K562 (cell line): Measurements from ENCODE around the gene CSTPP1. TPM values are rescaled to one million over a fixed set of nuclear protein-coding genes. Genes with fewer than 3 reads are reported as not detected.
A peak's percentile ranks its signal among the peaks of the same experiment; 100 is the strongest.

ENCODE experiments used
- KDM5B ChIP-seq: fragments of 200-600 bp; sonication (generic); IDR thresholded peaks from 2 replicates; pipeline ENCODE4 v1.6.1; 2012; ENCODE audit warnings: low read depth, mild to moderate bottlenecking, moderate library complexity, low read length, control low read depth, inconsistent platforms; ENCODE audit not compliant: insufficient replicate concordance
- MCM3 ChIP-seq: fragments of 450-650 bp; IDR thresholded peaks from 2 replicates; pipeline ENCODE4 v1.6.1; 2016
- MYC ChIP-seq, 2 experiments: fragments of 250-450 bp in 1 of 2; sonication (Bioruptor Pico) in 1 of 2; IDR thresholded peaks; 2 replicates each; pipeline versions ENCODE4 v1.5.1 to v1.6.1; 2012 to 2021; ENCODE audit warnings: low read depth in 2 of 2, borderline replicate concordance in 1 of 2, improper control_type of control experiment in 1 of 2, low read length in 1 of 2, mild to moderate bottlenecking in 1 of 2, moderate library complexity in 1 of 2
- NBN ChIP-seq: fragments of 450-650 bp; IDR thresholded peaks from 2 replicates; pipeline ENCODE4 v1.6.1; 2016; ENCODE audit warnings: low read depth, mild to moderate bottlenecking
- RCOR1 ChIP-seq, 2 experiments: IDR thresholded peaks; 2 replicates each; pipeline ENCODE4 v1.6.1; 2012; ENCODE audit warnings: low read depth in 2 of 2, low read length in 2 of 2, borderline replicate concordance in 1 of 2, improper control_type of control experiment in 1 of 2
- SIN3B ChIP-seq: fragments of 450-650 bp; IDR thresholded peaks from 2 replicates; pipeline ENCODE4 v1.6.1; 2017; ENCODE audit warnings: low read depth, mild to moderate bottlenecking, moderate library complexity
- SMARCB1 ChIP-seq: IDR thresholded peaks from 2 replicates; pipeline ENCODE4 v1.6.1; 2011; ENCODE audit warnings: improper control_type of control experiment, low read depth; ENCODE audit not compliant: insufficient read length
- SMARCE1 ChIP-seq: fragments of 450-650 bp; IDR thresholded peaks from 2 replicates; pipeline ENCODE4 v1.7.1; 2016; ENCODE audit warnings: mild to moderate bottlenecking
- TEAD1 ChIP-seq, 2 experiments: fragments of 450-650 bp in 1 of 2; sonication (generic) in 1 of 2; formaldehyde crosslinking; IDR thresholded peaks; 2 replicates each; pipeline versions ENCODE4 v1.4.0 to v1.8.0; 2020 to 2022; ENCODE audit warnings: mild to moderate bottlenecking in 2 of 2, missing genetic modification reagents in 1 of 2
- TRIM24 ChIP-seq, 2 experiments: fragments of 450-650 bp; IDR thresholded peaks; 2 replicates each; pipeline ENCODE4 v1.6.1; 2016
- ZNF41 ChIP-seq: fragments of 250-450 bp; sonication (Bioruptor Pico); conservative IDR thresholded peaks from 2 replicates; pipeline ENCODE4 v1.4.0; 2020; ENCODE audit warnings: mild to moderate bottlenecking
- polyA plus RNA-seq, 8 experiments: library from polyadenylated mRNA; depleted of rRNA in 4 of 8; stranded (reverse) in 5 of 8; unstranded in 3 of 8; fragments of >200 nt; fragmentation: Nextera tagmentation in 2 of 8; fragmentation: Illumina TruSeq in 1 of 8; extraction: Ambion mirVana in 2 of 8; extraction: Trizol in 1 of 8; gene quantifications; 2 replicates each; pipeline versions ENCODE4 v1.2.1 to v1.2.3, GENCODE V29; 2011 to 2014; ENCODE audit warnings: inconsistent platforms in 1 of 8, missing spikeins in 1 of 8
- total RNA-seq, 7 experiments: library from RNA; depleted of rRNA in 6 of 7; stranded (reverse); fragments of >200 nt in 6 of 7; fragmentation: Illumina TruSeq in 2 of 7; extraction: Trizol in 2 of 7; gene quantifications; 2 replicates each; pipeline versions ENCODE4 v1.2.1 to v1.2.3, GENCODE V29; 2011 to 2021; ENCODE audit warnings: low replicate concordance in 1 of 7
- TF ChIP-seq, protein P1 (sequence below): sonication (generic); formaldehyde crosslinking; IDR thresholded peaks from 2 replicates; pipeline ENCODE4 v1.8.1; 2023; ENCODE audit warnings: mild to moderate bottlenecking, missing genetic modification reagents
- TF ChIP-seq, protein P2 (sequence below): fragments of 250-450 bp; sonication (Bioruptor Pico); IDR thresholded peaks from 2 replicates; pipeline ENCODE4 v1.5.1; 2021; ENCODE audit warnings: mild to moderate bottlenecking
- TF ChIP-seq, protein P3 (sequence below), 2 experiments: IDR thresholded peaks; 2 replicates each; pipeline ENCODE4 v1.6.1; 2011; ENCODE audit warnings: borderline replicate concordance in 1 of 2, control low read depth in 1 of 2, low read depth in 1 of 2, low read length in 1 of 2, mild to moderate bottlenecking in 1 of 2, mixed read lengths in 1 of 2, moderate library complexity in 1 of 2; ENCODE audit not compliant: insufficient read depth in 1 of 2, insufficient read length in 1 of 2, poor library complexity in 1 of 2, severe bottlenecking in 1 of 2; ENCODE audit errors: extremely low read depth in 1 of 2
- TF ChIP-seq, protein P4 (sequence below): fragments of 150-350 bp; IDR thresholded peaks from 2 replicates; pipeline ENCODE4 v1.6.1; 2014; ENCODE audit warnings: low read depth, mild to moderate bottlenecking, low read length, borderline replicate concordance
- TF ChIP-seq, protein P5 (sequence below): fragments of 250-450 bp; sonication (Bioruptor Pico); IDR thresholded peaks from 2 replicates; pipeline ENCODE4 v1.4.0; 2020; ENCODE audit warnings: mild to moderate bottlenecking, moderate library complexity, borderline replicate concordance

CSTPP1 gene
- total and polyA plus RNA-seq, 9 of the 15 experiments (the other 6 are each of a cell fraction or from before 2014, with no cell fraction given), result 6.5 to 17.8 (median 9.2) TPM

DNA sequence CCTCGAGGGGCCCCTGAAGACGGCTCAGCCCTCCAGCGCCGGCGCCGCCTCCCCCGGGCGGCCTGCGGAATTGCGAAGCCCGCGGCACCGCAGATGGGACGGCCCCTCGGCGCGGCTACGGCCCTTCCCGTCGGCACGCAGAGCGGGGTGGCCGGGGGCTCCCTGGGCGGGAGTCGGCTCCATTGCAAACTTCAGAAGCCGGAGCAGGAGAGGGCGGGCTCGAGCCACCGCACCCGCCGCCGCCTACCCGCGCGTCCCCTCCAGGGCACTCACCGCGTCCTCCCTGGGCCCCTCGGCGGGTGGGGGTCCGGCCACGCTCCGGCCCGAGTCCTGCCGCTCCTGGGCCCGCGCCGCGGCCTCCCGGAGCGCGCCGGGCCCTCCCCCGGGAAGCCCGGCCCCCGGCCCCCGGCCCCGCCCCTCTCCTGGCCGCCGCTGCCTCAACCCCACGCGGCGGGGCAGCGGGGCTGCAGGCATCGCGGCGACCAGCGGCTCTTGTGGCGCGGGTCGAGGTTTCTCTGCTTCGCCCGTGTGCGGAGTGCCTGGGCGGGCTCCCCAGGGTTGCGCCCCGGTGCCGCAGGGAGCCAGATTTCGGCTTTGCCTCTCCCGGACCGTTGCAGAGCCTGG, 249.6 kb downstream of the CSTPP1 start, which contains the start of gene PACSIN3 (continued):
- TF ChIP-seq, protein P1, sequence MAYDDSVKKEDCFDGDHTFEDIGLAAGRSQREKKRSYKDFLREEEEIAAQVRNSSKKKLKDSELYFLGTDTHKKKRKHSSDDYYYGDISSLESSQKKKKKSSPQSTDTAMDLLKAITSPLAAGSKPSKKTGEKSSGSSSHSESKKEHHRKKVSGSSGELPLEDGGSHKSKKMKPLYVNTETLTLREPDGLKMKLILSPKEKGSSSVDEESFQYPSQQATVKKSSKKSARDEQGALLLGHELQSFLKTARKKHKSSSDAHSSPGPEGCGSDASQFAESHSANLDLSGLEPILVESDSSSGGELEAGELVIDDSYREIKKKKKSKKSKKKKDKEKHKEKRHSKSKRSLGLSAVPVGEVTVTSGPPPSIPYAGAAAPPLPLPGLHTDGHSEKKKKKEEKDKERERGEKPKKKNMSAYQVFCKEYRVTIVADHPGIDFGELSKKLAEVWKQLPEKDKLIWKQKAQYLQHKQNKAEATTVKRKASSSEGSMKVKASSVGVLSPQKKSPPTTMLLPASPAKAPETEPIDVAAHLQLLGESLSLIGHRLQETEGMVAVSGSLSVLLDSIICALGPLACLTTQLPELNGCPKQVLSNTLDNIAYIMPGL (CRISPR knock-in tag), result peak; percentile 62; the same call in 1 of the 2 replicates
- TF ChIP-seq, protein P2, sequence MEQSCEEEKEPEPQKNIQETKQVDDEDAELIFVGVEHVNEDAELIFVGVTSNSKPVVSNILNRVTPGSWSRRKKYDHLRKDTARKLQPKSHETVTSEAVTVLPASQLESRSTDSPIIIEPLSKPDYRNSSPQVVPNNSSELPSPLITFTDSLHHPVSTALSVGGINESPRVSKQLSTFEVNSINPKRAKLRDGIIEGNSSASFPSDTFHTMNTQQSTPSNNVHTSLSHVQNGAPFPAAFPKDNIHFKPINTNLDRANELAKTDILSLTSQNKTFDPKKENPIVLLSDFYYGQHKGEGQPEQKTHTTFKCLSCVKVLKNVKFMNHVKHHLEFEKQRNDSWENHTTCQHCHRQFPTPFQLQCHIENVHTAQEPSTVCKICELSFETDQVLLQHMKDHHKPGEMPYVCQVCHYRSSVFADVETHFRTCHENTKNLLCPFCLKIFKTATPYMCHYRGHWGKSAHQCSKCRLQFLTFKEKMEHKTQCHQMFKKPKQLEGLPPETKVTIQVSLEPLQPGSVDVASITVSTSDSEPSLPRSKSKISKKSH (CRISPR knock-in tag), result no peak
- TF ChIP-seq MCM3 (no peak), RCOR1 (IDR thresholded peaks at IDR 0.05; ENCODE audit: borderline replicate concordance in 1 of 2, low read depth in 2 of 2, low read length in 2 of 2) (no peak), KDM5B (no peak), TEAD1 (CRISPR knock-in tag; IDR thresholded peaks at IDR 0.05) (no peak), MYC (IDR thresholded peaks at IDR 0.05; ENCODE audit: low read depth, low read length) (no peak), MYC (CRISPR knock-in tag; IDR thresholded peaks at IDR 0.05; ENCODE audit: borderline replicate concordance, low read depth) (0 out of 2 replicates have a peak, but pooled peaks have one; percentile 38), SMARCE1 (no peak), ZNF41 (CRISPR knock-in tag) (no peak), NBN (no peak), SMARCB1 (no peak), SIN3B (no peak), TRIM24 (IDR thresholded peaks at IDR 0.05) (no peak)
- TF ChIP-seq, protein P3, sequence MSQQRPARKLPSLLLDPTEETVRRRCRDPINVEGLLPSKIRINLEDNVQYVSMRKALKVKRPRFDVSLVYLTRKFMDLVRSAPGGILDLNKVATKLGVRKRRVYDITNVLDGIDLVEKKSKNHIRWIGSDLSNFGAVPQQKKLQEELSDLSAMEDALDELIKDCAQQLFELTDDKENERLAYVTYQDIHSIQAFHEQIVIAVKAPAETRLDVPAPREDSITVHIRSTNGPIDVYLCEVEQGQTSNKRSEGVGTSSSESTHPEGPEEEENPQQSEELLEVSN (IDR thresholded peaks at IDR 0.05; ENCODE audit: borderline replicate concordance in 1 of 2, extremely low read depth in 1 of 2, insufficient read depth in 1 of 2, insufficient read length in 1 of 2, low read depth in 1 of 2, low read length in 1 of 2, poor library complexity in 1 of 2, severe bottlenecking in 1 of 2), result peak in 1 of 2 experiments; percentile 60
- TF ChIP-seq, protein P4, sequence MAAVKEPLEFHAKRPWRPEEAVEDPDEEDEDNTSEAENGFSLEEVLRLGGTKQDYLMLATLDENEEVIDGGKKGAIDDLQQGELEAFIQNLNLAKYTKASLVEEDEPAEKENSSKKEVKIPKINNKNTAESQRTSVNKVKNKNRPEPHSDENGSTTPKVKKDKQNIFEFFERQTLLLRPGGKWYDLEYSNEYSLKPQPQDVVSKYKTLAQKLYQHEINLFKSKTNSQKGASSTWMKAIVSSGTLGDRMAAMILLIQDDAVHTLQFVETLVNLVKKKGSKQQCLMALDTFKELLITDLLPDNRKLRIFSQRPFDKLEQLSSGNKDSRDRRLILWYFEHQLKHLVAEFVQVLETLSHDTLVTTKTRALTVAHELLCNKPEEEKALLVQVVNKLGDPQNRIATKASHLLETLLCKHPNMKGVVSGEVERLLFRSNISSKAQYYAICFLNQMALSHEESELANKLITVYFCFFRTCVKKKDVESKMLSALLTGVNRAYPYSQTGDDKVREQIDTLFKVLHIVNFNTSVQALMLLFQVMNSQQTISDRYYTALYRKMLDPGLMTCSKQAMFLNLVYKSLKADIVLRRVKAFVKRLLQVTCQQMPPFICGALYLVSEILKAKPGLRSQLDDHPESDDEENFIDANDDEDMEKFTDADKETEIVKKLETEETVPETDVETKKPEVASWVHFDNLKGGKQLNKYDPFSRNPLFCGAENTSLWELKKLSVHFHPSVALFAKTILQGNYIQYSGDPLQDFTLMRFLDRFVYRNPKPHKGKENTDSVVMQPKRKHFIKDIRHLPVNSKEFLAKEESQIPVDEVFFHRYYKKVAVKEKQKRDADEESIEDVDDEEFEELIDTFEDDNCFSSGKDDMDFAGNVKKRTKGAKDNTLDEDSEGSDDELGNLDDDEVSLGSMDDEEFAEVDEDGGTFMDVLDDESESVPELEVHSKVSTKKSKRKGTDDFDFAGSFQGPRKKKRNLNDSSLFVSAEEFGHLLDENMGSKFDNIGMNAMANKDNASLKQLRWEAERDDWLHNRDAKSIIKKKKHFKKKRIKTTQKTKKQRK, result no peak
- TF ChIP-seq, protein P5, sequence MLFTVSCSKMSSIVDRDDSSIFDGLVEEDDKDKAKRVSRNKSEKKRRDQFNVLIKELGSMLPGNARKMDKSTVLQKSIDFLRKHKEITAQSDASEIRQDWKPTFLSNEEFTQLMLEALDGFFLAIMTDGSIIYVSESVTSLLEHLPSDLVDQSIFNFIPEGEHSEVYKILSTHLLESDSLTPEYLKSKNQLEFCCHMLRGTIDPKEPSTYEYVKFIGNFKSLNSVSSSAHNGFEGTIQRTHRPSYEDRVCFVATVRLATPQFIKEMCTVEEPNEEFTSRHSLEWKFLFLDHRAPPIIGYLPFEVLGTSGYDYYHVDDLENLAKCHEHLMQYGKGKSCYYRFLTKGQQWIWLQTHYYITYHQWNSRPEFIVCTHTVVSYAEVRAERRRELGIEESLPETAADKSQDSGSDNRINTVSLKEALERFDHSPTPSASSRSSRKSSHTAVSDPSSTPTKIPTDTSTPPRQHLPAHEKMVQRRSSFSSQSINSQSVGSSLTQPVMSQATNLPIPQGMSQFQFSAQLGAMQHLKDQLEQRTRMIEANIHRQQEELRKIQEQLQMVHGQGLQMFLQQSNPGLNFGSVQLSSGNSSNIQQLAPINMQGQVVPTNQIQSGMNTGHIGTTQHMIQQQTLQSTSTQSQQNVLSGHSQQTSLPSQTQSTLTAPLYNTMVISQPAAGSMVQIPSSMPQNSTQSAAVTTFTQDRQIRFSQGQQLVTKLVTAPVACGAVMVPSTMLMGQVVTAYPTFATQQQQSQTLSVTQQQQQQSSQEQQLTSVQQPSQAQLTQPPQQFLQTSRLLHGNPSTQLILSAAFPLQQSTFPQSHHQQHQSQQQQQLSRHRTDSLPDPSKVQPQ, result no peak
